DMS114 treated with DMSO at 0.1 percent for 48 hours (cell line): ENCODE data around the gene OR10H5.
"Not testable (repeated sequence)": the region's sequence is repeated elsewhere in the genome, so short reads cannot be mapped to it uniquely, and the experiment has no call there.

Source experiments
- DNase-seq: peaks from one replicate; lab custom pipeline; 2025; ENCODE audit not compliant: unreplicated experiment; lab: John Stamatoyannopoulos, UW

Gene OR10H5

DNA sequence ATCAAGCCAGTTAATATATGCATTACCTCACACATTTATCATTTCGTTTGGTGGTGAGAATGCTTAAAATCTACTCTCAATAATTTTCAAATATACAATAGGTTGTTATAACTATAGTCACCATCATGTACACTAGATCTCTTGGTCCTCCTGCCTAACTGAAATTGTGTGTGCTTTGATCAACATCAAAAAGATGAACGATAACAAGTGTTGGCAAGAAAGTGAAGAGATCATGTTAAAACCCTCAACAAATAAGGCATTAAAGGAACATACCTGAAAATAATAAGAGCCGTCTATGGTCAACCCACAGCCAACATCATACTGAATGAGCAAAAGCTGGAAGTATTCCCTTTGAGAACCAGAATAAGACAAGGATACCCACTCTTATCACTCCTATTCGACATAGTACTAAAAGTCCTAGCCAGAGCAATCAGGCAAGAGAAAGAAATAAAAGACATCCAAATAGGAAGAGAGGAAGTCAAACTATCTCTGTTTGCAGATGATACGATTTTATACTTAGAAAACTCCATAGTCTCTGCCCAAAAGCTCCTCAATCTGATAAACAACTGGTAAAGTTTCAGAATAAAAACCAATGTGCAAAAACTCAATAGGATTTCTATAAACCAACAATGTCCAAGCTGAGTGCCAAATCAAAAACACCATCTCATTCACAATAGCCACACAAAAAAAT, 55.9 kb downstream of the OR10H5 start:
- DNase-seq, result no peak

DNA sequence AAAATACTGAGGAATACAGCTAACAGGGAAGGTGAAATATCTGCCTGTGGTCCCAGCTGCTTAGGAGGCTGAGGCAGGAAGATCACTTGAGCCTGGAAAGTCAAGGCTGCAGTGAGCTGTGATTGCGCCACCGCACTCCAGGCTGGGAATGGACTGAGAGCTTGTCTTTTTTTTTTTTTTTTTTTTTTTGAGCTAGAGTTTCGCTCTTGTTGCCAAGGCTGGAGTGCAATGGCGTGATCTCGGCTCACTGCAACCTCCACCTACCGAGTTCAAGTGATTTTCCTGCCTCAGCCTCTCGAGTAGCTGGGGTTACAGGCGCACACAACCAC, 56.4 kb downstream of the OR10H5 start:
- not testable (repeated sequence) for DNase-seq

DNA sequence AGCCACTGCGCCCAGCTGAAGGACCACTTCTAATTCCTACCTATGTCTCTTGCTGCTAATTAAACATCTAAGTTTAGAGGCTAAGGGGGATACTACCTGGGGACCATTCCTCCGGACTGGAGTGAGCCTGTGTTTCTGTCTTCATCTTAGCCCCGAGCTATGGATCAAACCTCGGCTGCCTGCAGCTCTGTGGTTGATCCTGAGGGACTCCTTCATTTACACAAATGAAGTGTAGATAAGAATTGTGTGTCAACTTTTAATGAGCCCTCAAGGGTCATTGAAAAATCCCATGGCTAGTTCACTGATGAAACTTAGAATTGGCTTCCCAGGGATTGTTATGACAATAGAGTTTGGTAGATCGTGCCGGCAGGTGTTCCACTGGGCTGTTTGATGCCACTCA, 59.5 kb downstream of the OR10H5 start:
- DNase-seq, result no peak

DNA sequence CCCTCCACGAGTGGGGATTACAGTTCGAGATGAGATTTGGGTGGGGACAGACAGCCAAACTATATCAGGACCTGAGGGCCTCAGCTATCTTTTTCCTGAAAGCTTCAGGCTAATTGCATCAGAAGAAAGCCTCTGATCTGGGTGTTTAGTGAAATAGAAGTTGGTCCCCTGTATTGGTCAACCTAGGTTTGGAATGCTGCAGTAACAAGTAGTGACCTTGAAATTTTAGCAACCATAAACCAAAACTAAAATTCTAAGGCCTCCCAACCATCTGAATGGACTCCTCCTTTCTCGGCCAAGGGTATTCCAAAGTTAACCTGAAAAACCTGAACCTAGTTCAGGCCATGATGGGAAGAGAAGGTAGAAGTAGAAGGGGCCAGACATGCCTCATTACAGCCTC, 62.9 kb downstream of the OR10H5 start:
- DNase-seq, result no peak
